NOMO-1 treated with DMSO at 0.1 percent for 48 hours (cell line): ENCODE measurements around the gene EEFSEC.
A peak's percentile ranks its signal among the peaks of the same experiment; 100 is the strongest.

ENCODE experiments used
- DNase-seq: peaks from one replicate; lab custom pipeline; 2025; ENCODE audit not compliant: unreplicated experiment; lab: John Stamatoyannopoulos, UW

EEFSEC gene

GRCh38 chr3:128153156-128154041 lies at the start of gene EEFSEC:
Gene EEFSEC, plus strand, starts transcription at chr3:128153481. Its CDS starts 27 bp downstream, at chr3:128153508.
- peak; percentile 86 for DNase-seq

- no peak for DNase-seq
Observed at GRCh38 chr3:128107834-128108233, 45.4 kb upstream of the EEFSEC start.

GRCh38 chr3:128111147-128111546 lies 42.1 kb upstream of the EEFSEC start:
- DNase-seq: no peak

GRCh38 chr3:128112357-128112968 lies 40.8 kb upstream of the EEFSEC start:
- no peak for DNase-seq

GRCh38 chr3:128113817-128114794 lies 39.2 kb upstream of the EEFSEC start:
- DNase-seq: no peak

GRCh38 chr3:128122013-128122412 lies 31.3 kb upstream of the EEFSEC start:
- no peak for DNase-seq

GRCh38 chr3:128123156-128123537 lies 30.1 kb upstream of the EEFSEC start:
- peak; percentile 3 for DNase-seq

- DNase-seq: peak; percentile 100
Observed at GRCh38 chr3:128123538-128124368, 29.5 kb upstream of the EEFSEC start, which contains the start of gene RUVBL1. Gene RUVBL1, minus strand, starts transcription at chr3:128123812. Its CDS starts 88 bp downstream, at chr3:128123724.

GRCh38 chr3:128127236-128127635 lies 26.0 kb upstream of the EEFSEC start:
- no peak for DNase-seq

GRCh38 chr3:128128251-128128650 lies 25.0 kb upstream of the EEFSEC start:
- peak; percentile 25 for DNase-seq

GRCh38 chr3:128131897-128132646 lies 21.2 kb upstream of the EEFSEC start:
- no peak for DNase-seq

- peak; percentile 48 for DNase-seq
Observed at GRCh38 chr3:128133273-128133883, 19.9 kb upstream of the EEFSEC start.

- DNase-seq: no peak
Observed at GRCh38 chr3:128143496-128143895, 9.8 kb upstream of the EEFSEC start.

- no peak for DNase-seq
Observed at GRCh38 chr3:128144512-128145187, 8.6 kb upstream of the EEFSEC start.

GRCh38 chr3:128145279-128145678 lies 8.0 kb upstream of the EEFSEC start:
- DNase-seq: peak; percentile 97

- DNase-seq: no peak
Observed at GRCh38 chr3:128146201-128146600, 7.1 kb upstream of the EEFSEC start.

- DNase-seq: no peak
Observed at GRCh38 chr3:128149650-128150049, 3.6 kb upstream of the EEFSEC start.

GRCh38 chr3:128151758-128152274 lies 1.5 kb upstream of the EEFSEC start:
- no peak for DNase-seq
